Heart left ventricle (tissue), 16 donors: ENCODE measurements around the gene OAS1. TPM values are rescaled to one million over a fixed set of nuclear protein-coding genes. Genes with fewer than 3 reads are reported as not detected.

Experiments
- ATAC-seq, 4 donors: fragments of 200-7000 bp; cut with Tn5 transposase; one replicate each; pipeline ENCODE4 v1.9.1; 2020 to 2022; ENCODE audit warnings: moderate library complexity in 4 of 4, mild to moderate bottlenecking in 3 of 4, moderate number of reproducible peaks in 1 of 4
- DNase-seq, 5 donors: peaks; one replicate each; pipeline ENCODE4 v3.0.0-alpha.2; 2020
- H3K27ac ChIP-seq, 12 donors: fragments of 200-600 bp; sonication (generic) in 4 of 12; one replicate each; pipeline versions ENCODE4 v1.5.0 to v1.8.0; 2016 to 2022; ENCODE audit warnings: mild to moderate bottlenecking in 2 of 12
- H3K27me3 ChIP-seq, 9 donors: fragments of 200-600 bp; sonication (generic) in 2 of 9; one replicate each; pipeline versions ENCODE4 v1.5.1 to v1.8.0; 2016 to 2022; ENCODE audit warnings: mild to moderate bottlenecking in 3 of 9
- H3K36me3 ChIP-seq, 9 donors: fragments of 200-600 bp; sonication (generic) in 2 of 9; one replicate each; pipeline versions ENCODE4 v1.5.0 to v1.8.0; 2018 to 2022; ENCODE audit warnings: mild to moderate bottlenecking in 2 of 9
- H3K4me1 ChIP-seq, 12 donors: fragments of 200-600 bp; sonication (generic) in 4 of 12; one replicate each; pipeline versions ENCODE4 v1.5.0 to v1.8.0; 2016 to 2022; ENCODE audit warnings: mild to moderate bottlenecking in 3 of 12
- H3K4me3 ChIP-seq, 12 donors: fragments of 200-600 bp; sonication (generic) in 4 of 12; one replicate each; pipeline versions ENCODE4 v1.5.0 to v1.8.0; 2017 to 2022; ENCODE audit warnings: mild to moderate bottlenecking in 9 of 12, moderate library complexity in 4 of 12
- H3K9me3 ChIP-seq, 12 donors: fragments of 200-600 bp; sonication (generic) in 4 of 12; one replicate each; pipeline versions ENCODE4 v1.5.0 to v1.8.0; 2016 to 2022; ENCODE audit warnings: mild to moderate bottlenecking in 1 of 12
- CTCF ChIP-seq, 12 donors: fragments of 200-600 bp; sonication (generic) in 4 of 12; IDR thresholded peaks; one replicate each; pipeline versions ENCODE4 v1.5.0 to v1.8.0; 2018 to 2022; ENCODE audit warnings: antibody characterized with exemption in 12 of 12, mild to moderate bottlenecking in 5 of 12
- POLR2A ChIP-seq, 2 donors: fragments of 450-650 bp; IDR thresholded peaks; one replicate each; pipeline ENCODE4 v1.6.1; 2017; ENCODE audit warnings: antibody characterized with exemption in 2 of 2, mild to moderate bottlenecking in 2 of 2, moderate library complexity in 2 of 2
- WGBS, 4 donors: extraction: QIAGEN DNeasy Blood & Tissue Kit in 2 of 4; methylation state at CpG; one replicate each; pipeline versions ENCODE4 v1.1.5 to v1.1.7; 2013 to 2018; 5-methylcytosine and 5-hydroxymethylcytosine counted together
- intact Hi-C, 10 donors: fragments of 100-400 bp; cut with DNase I; formaldehyde crosslinking; loops; one replicate each; pipeline versions ENCODE4 v1.11.1 to v1.14.2; 2022
- polyA plus RNA-seq, 2 donors: library from polyadenylated mRNA; stranded (reverse); fragments of 200-250 nt; gene quantifications; one replicate each; pipeline ENCODE4 v1.2.3, GENCODE V29; 2013
- total RNA-seq, 9 donors: library from RNA; depleted of rRNA in 2 of 9; stranded (reverse); fragments of >200 nt in 2 of 9; fragmentation: NEBNext Ultra II Directional in 3 of 9; extraction: Animal tissue kit (Norgen Biotek cat#: 25700) in 3 of 9; gene quantifications; one replicate each; pipeline versions ENCODE4 v1.1.0 to v1.2.4, GENCODE V29; 2016 to 2023
- donor health status: ischemic (EF 13 %, LVEDD 7.1; RV severe dilation, severe dysfunction).
- donor health status: healthy with polysubstance abuse.
- donor health status: DM: no; HTN: yes; CAD: no.
- donor health status: DM: no; HTN: no; CAD: no.
- donor health status: ischemic (EF 25% LVEDD 6.9; RV normal size, moderate dysfunction).
- donor health status: ischemic (EF 25% LVEDD 5.7; RV mildly dilated, moderate dysfunction).
- donor health status: healthy.
- donor health status: DM: yes; HTN: yes; CAD: no.
- donor health status: ischemic (EF 35%, LVEDD 5.7; RV mildly dilated, moderate dysfunction).
- donor health status: nonischemic (EF 11% LVEDD 7.7; RV severe dilation, severe dysfunction).
- donor health status: DM: yes; HTN: yes; CAD: no.
- donor health status: PGD.
- donor health status: ischemic (EF 29% LVEDD 5.4; RV normal size, mild dysfunction).
- donor health status: nonischemic (EF 23%, LVEDD 6.1; RV moderate dilation, normal function).

The OAS1 gene
- total and polyA plus RNA-seq, 11 donors: 4.1 to 34.8 (median 5.8) TPM

GRCh38 chr12:112887550-112887949 is 19.2 kb upstream of the OAS1 start:
- Histone ChIP-seq H3K36me3 (no peaks in the 10 kb centered on the region), H3K27ac (no peak overlapping the region), H3K27me3 (peaks cover 0 to 19% (median 0%) of the 10 kb centered on the region in 9 donors), H3K4me3 (no peak overlapping the region), H3K4me1 (peaks cover 0 to 11% (median 0%) of the 10 kb centered on the region in 12 donors), H3K9me3 (peaks cover 0 to 17% (median 2%) of the 10 kb centered on the region in 12 donors)
- WGBS, 4 donors: 28 to 53% (median 42%) methylated on average over 2 of the region's 2 CpGs
- no peak for ATAC-seq
- TF ChIP-seq POLR2A (IDR thresholded peaks at IDR 0.05) (no peak), CTCF (IDR thresholded peaks at IDR 0.05) (no peak)
- DNase-seq: no peak
- intact Hi-C loops: no loop called here

DNA sequence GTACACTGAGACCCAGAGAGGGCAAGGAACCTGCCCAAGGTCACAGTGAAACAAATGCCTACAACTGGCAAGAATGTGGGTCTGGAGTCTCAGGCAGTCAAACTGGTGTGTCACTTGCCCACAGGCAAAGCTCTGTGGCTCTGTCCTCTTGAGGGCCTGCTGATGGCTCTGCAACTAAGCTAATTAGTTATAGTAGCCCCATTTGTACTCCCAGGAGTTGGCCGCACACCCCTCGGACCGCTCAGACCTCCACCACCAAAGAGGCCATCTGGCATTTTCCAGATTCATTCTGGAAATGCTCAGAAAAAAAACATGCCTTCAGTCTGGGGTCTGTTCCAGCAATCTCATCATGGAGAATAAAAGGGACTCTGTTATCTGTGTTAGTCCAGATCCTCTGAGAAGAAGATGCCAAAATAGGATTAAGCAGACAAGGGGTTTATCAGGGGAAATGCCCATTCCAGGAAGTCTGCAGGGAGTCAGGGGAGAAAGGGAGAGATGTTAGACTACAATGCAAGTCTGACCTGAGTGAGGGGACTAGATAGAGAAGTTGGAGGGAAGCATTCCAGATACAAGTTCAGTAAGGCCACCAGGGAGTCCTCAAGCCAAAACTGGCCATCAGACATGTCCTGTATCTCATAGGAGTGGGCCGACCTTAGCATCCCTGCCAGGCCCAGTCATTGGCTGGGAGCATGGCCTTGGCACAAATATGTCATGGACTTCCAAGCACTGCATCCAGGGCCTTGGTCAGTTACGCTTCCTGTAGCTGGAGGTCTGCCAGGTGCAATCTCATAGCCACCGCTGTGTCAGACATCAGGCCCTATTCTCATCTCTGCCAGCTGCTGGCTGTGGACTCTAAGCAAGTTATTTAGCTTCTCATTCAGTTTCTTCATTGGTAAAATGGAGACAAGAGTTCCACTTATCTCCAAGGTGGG is 15.4 kb upstream of the OAS1 start:
- Histone ChIP-seq H3K4me1 (peaks cover 0 to 29% (median 0%) of the 10 kb centered on the region in 12 donors), H3K27ac (no peak overlapping the region), H3K27me3 (peaks cover 0 to 12% (median 0%) of the 10 kb centered on the region in 9 donors), H3K4me3 (no peak overlapping the region), H3K9me3 (peaks cover 0 to 6% (median 0%) of the 10 kb centered on the region in 12 donors), H3K36me3 (no peaks in the 10 kb centered on the region)
- ATAC-seq (no peak), DNase-seq (peak in 1 of 5 donors; percentile 38)
- intact Hi-C loops: no loop called here
- WGBS, 4 donors: 49 to 63% (median 55%) methylated on average over 6 of the region's 6 CpGs
- TF ChIP-seq CTCF (IDR thresholded peaks at IDR 0.05) (no peak), POLR2A (IDR thresholded peaks at IDR 0.05) (no peak)

DNA sequence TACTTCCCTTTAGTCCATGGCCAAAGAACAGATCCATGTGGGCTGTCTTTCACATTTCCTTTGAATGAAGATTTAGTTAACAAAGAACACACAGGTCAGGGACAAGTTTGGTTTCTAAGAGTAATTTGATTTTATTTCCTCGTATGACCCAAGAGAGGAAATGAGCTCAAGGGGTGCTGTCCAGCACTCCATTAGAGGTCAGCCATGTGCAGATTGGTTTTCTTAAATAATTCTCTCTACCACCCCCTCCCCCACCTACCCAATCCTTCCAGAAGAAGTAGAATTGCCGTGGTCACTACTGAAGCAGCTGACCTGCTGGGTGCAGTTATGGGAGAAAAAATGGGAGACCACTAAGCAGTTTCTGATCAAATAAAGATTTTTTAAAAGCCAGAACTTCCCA is 13.9 kb upstream of the OAS1 start:
- no peaks in the 10 kb centered on the region for H3K9me3 ChIP-seq
- peak overlapping the region in 1 of 12 donors; percentile 32 for H3K27ac ChIP-seq
- peaks cover 0 to 15% (median 0%) of the 10 kb centered on the region in 9 donors for H3K27me3 ChIP-seq
- TF ChIP-seq CTCF (IDR thresholded peaks at IDR 0.05) (no peak), POLR2A (IDR thresholded peaks at IDR 0.05) (no peak)
- DNase-seq (no peak), ATAC-seq (no peak)
- intact Hi-C loops: no loop called here
- H3K4me3 ChIP-seq: no peak overlapping the region
- H3K36me3 ChIP-seq: no peaks in the 10 kb centered on the region
- peaks cover 0 to 29% (median 0%) of the 10 kb centered on the region in 12 donors for H3K4me1 ChIP-seq
- 23 to 28% (median 28%) methylated on average over 2 of the region's 2 CpGs for whole genome bisulfite sequencing, 4 donors

GRCh38 chr12:112894128-112894527 is 12.6 kb upstream of the OAS1 start:
- Histone ChIP-seq H3K4me3 (no peak overlapping the region), H3K36me3 (no peaks in the 10 kb centered on the region), H3K27ac (no peak overlapping the region), H3K4me1 (peaks cover 0 to 29% (median 0%) of the 10 kb centered on the region in 12 donors), H3K27me3 (peaks cover 0 to 19% (median 0%) of the 10 kb centered on the region in 9 donors), H3K9me3 (no peaks in the 10 kb centered on the region)
- TF ChIP-seq CTCF (IDR thresholded peaks at IDR 0.05) (no peak), POLR2A (IDR thresholded peaks at IDR 0.05) (no peak)
- no peak for DNase-seq
- intact Hi-C loops: no loop called here
- ATAC-seq: no peak
